ENCODE measurements around the gene DCTN4.
"Not testable (repeated sequence)": the region's sequence is repeated elsewhere in the genome, so short reads cannot be mapped to it uniquely, and the experiment has no call there.

DCTN4 gene

DNA sequence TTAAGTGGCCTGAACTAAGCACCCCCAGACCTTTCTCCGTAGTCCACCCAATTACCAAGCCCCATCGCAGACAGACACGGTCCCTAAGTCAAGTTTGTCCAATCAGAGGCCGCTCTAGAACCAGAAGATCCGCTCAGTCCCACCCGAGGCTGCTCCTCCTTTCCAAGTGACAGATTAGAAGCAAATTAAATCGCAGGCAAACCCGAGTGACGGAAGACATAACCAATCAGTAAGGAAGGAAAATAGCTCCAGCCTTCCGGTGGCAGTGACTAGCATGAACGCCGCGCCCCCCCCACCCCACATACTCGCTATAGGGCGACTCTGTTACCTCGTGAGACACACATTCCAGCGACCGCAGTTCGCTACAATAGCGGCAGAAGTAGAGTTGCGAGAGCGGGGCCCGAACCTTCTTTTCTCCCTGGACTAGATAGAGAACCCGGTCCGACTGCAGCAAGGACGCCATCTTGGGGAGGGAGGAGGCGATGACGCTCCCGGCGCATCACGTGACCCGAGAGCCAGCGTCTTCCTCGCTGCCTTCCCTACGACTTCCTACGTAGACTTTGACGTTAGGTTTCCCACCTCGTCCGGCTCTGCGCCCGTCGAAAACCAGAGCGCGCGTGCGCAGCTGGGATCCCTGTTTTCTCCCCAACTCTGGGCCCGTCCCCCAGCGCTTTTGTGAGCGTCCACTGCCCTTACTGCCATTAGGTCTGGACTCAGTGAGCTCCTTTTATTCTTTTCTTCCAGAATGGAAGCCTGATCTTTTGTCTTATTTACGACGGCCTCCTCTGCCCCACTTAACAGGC lies at the start of gene DCTN4:
Gene DCTN4 (minus strand): TSS at position 487 of the 803 bp plus-strand sequence. CDS start 24 bp downstream, at position 463.
- DNase-seq: peak; percentile 91 to 96

DNA sequence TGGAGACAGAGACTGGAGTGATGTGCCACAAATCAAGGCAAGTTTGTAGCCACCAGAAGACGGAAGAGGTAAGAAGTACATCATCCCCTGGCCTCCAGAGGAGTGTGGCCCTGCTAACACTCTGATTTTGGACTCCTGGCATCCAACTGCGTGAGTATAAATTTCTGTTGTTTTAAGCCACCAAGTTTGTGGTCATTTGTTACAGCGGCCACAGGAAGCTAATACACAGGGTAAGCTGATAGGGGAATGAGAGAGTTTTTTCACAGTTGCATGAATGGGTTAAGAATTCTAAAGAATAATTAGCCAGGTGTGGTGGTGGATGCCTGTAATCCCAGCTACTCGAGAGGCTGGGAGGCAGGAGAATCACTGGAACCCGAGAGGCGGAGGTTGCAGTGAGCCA lies 45.6 kb upstream of the DCTN4 start:
- DNase-seq: no peak

DNA sequence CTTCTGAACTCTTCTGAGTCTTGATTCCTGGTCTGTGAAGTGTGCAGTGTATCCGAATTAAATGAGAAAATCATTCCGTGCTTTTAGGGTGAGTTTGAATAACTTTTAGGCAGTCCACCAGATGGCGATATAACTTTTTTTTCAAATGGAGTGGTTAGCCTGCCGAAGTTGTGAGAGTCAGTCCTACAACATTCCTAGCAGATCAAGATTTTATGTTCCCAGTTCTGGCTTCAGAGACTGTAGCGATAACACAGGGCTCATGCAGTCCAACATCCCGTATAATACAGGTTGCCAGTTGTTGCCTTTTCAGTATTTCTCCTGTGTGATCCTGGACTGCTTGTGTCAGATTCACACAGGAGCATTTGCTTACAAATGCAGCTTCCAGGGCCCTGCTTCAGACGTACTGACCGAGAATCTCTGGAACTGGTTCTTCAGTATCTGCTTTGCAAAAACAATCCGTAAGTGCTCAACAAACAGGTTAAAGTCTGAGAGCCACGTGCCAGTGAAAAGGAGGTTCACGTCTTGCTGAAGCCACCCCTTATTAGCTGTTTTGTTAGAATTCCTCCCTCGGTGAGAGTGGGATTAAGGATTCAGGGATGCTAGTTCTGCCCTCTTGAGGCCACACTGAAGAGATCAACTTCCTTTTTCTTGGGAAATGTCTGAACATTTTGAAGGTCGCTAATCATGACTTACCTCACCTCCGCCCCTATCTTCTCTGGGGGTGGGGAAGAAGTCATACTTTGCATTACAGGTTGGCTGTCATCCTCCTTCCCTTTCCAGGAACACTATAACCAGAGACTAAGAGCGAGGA lies 42.5 kb upstream of the DCTN4 start:
- peak; percentile 41 to 71 for DNase-seq

DNA sequence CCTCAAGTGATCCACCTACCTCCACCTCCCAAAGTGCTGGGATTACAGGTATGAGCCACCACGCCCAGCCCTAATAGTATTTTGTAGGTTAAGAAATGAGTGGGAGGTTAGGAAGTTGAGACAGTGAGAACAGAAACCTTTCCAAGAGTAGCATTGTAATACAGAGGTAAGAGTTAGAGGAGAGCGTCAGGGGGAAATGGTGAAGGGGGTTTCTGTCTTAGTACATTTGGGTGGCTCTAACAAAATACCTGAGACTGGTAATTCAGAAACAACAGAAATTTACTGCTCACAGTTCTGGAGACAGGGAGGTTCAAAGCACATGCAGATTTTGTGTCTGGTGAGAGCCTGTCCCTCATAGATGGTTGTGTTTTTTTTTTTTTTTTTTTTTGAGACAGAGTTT lies 38.6 kb upstream of the DCTN4 start:
- no peak for DNase-seq

DNA sequence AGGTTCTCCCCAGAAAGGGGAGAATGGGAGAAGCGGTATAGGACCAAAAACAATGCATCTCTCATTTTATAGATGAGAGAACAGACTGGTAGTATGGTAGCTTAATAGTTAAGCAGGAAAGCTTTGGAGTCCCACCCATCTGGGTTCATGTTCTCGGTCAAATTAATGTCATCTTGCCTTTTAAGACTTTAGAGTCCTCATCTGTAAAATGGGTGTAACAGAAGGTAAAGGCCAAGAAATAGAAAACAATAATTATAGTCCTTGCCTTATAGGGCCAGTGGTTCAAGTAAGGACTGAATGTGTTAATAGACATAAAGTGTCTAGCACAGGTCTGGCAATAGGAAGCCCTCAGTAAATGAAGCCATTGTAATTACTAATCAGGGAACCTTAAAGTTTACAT lies 36.1 kb upstream of the DCTN4 start:
- DNase-seq: no peak

DNA sequence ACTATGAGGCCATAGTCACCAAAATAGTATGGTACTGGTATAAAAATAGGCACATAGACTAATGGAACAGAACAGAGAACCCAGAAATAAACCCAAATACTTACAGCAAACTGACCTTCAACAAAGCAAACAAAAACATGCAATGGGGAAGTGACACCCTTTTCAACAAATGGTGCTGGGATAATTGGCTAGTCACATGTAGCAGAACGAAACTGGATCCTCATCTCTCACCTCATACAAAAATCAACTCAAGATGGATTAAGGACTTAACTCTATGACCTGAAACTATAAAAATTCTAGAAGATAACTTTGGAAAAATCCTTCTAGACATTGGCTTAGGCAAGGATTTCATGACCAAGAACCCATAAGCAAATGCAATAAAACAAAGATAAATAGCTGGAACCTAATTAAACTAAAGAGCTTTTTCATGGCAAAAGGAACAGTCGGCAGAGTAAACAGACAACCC lies 34.6 kb upstream of the DCTN4 start:
- not testable (repeated sequence) for DNase-seq

DNA sequence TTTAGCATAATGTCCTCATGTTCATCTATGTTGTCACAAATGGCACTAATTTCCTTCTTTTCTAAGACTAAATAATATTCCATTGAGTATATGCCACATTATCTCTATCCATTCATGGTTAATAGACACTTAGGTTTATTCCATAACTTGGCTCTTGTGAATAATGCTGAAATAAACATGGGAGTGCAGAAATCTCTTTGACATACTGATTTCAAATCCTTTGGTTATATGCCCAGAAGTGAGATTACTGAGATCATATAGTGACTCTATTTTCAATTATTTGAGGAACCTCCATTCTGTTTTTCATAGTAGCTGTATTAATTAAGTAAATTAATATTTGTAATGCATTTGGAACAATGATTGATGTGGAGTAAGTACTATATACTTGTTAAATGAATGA lies 32.7 kb upstream of the DCTN4 start:
- no peak for DNase-seq

DNA sequence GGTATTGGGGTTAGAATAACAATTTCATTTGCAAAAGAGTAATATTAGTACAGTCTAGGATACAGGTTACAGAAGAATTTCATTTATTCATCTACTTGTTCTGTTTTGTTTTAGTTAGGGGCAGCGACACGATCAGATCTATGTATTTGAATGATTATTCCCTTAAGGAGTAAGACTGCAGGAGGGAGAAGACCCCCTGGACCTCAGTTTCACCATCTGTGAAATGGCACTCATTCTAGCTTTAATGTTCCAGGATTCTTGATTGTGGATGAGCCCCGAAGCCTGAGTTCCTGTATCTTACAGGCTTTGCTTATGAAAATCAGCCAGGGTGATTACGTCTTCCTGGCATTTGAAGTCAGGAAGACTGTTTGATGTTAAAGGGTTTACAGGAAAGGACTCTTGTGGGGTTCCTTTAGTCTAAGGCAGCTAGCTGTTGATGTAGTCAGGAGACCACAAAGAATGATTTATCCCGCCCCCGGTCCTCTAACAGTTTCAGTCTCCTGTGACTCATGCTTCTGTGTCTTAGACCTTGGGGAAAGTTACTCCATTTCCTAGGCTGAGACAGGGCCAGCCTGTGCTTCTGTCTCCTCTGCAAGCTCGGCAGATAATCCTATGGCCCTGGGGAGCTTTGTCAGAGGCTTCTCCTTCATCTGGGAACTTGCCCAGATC lies 31.3 kb upstream of the DCTN4 start:
- no peak for DNase-seq

DNA sequence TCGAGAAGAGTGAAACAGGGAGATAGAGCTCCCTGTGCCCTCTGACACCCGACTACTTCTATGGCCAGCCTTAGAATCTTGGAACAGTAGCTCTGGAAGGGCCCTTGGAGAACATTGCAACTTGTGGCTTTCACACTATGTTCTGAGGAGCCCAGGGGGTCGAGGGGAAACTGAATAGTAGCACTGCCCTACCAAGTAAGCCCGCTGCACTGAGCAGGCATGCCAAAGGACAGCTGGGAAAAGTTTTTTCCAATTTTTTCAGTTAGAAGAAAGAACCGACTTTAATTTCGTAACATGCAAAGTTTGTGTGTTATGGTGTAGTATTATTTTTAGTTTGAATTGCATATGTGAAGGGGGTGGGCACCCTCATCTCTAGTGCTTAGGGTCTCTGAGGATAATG lies 30.6 kb upstream of the DCTN4 start:
- no peak for DNase-seq

DNA sequence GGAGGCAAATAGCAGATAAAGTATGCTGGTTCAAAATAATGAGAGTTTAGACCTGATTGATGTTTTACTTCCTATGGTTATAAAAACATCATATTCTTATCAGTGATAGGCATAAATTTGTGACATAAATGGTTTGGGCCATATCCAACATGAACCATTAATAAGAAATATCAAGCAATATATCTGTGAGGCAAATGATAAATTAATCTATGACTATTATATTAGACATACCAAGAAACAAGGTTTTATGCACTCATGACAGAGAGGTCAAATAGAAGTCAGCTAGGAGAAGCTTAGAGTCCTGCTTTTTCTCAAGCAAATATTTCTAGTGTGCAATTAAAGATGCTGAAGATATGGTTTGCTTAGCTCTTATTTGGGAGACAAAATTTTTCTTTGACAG lies 30.2 kb upstream of the DCTN4 start:
- DNase-seq: no peak

DNA sequence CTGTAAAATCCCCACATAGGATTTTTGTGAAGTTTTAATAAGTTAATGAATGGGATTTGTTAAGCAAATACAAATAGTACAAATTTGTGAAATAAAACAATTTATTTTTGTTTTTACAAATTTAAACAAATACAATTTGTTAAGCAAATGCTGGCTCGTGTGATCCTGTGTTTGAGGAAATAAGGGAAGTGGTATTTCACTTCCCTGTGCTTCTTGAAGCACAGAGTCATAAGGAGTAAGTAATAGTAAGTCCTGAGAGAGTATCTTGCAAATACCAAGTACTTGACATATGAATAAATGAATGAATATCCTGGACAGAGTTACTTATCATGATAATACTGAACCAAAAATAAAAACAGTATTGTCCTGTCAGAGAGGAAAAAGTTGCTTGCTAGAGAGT lies 28.8 kb upstream of the DCTN4 start:
- DNase-seq: no peak

DNA sequence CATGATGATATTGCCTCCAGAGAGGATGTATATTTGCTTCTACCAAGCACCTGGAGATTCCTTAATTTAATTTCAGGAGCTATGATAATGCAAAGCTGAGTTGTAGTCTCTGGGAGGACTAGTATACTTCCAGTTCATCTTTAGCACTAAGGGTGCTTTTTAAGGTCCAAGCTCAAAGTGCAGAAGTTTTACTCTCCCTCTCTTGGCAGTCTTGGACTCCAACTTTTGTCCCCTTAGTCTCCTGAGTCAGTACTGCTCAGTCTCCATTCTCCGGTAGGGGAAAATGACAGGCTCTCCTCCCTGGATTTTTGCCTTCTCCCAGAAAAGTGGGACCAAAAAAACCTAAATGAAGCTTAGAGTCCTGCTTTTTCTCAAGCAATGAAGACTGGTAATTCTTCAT lies 28.1 kb upstream of the DCTN4 start:
- no peak for DNase-seq

DNA sequence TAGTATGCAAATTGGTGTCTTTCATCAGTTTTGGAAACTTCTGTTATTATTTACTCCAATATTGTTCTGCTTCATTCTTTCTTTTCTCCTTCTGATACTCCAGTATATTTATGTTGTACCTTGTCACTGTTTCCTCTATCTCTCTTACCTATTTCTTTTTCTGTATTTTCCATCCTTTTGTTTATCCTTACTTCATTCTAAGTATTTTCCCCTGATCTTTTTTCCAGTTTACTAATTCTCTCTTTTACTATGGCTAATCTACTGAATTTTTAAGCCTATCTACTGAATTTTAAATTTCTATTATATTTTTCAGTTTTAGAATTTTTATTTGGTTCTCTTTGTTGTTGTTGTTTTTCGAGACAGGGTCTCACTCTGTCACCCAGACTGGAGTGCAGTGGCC lies 27.1 kb upstream of the DCTN4 start:
- no peak for DNase-seq

DNA sequence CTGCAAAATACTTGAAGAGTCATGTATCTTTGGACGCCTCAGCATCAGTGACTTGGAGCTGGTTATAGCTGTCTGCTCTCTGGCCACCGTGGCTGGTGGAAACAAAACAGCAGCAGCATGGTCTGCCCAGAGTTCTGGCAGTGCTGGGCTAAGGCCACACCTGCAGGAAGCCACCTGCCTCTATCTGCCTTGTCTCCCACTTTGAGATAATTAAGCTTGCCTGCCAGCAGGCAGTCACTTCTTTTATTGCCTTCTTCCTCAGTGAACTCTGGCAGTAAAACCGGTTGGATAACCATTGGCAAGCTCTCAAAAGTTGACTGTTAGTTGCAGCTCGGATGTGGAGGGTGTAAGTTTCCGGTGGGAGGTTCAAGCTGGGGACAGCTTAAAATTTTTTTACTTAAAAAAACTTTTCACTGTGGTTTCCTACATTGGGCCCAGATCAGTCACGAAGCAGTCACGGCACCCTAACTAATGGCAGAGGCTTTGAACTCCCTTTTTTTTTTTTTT lies 24.7 kb upstream of the DCTN4 start:
- DNase-seq: no peak

DNA sequence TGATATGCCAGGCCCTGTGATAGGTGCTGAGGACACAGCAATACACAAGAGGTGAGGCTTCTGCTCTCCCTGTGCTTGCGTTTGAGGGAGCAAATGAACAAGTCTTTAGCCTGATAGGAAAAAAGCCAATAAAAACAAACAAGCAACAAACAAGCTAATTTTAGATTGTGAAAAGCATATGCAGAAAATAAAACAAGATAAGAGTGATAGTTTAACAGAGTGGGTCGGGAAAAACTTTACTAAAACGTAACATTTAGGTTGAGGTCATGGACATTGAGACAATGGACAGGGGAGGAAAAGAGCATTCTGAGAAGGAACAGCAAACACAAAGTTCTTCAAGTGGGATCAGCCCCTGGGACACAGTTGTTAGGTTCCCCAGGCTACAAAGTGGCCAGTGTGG lies 24.0 kb upstream of the DCTN4 start:
- no peak for DNase-seq

DNA sequence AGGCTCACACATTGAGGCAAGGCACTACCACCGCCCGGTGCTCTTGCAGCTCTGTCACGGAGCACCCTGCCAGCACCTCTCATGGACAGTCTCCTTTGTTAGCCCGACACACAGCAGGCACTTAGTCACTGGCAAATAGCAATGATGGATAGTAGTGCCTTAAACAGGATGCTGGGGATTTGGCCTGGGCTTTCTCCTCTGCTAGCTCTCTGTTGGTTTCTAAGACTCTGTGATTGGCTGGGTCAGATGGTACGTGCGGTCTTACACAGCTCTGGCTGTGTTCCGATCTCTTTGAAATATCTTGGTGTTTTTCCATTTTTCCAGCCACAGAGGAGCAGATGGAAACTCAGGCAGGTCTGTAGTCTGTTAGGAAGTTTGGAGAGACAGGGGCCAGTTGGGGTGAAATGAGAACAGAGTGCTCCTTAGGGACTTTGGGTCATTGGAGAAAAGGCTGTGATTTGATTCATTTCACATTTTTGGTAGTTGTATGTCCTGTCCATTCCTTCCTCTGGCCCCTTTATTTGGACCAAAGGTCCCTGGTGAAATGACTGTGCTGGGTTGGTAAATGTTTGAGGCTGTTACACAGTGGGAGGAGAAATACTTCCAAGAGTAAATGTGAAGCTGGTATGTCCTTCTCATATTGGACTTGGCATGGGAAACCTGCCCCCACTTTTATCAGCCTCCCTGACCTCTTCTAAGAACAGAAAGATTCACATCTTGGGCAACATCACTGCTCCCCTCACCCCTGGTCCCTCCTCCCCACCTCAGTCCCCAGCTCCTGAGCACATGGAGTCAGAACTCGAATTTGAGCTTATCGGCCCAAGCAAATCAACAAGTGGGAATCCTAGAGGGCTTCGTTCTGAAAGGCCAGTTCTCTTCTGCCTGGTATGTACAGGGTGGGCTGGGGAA lies 23.1 kb upstream of the DCTN4 start:
- DNase-seq: no peak

DNA sequence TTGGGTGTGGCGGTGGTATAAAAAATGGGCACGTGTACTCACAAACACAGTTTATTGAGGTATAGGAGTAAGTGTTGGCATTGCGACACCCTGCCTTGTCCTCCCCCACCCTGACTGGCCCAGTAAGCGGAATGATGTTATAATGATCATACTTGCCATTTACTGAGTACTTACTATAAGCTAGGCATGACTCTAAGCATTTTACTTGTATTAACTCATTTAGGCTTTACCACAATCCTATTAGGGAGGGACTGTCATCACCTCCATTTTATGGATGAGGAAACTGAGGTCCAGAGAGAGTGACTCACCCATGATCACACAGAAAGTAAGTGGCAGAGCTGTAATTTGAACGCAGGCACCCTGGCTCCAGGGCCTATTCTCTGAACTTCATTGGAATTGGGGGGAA lies 22.0 kb upstream of the DCTN4 start:
- no peak for DNase-seq

DNA sequence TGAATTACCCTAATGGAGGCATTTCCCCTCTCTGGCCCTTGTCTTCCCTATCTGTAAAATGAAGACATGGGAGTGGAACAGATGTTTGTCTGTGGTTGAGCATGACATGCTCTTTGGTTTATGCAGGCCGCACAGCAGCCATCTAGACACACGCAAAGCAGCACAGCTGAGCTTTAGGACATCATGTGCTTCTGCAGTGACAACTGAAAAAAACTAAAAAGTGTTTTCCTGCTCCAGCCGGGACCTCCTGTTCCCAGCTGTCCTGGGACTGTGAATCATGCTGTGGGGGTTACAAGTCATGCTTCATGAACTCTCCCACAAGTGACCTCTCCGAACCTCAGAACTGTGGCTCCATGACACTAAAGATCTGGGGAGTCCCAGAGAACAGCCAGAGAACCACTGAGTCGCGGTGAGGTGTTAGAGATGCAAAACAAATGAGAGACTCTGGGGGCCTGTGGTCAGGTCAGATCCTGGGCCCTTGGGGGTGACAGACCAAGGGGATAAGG lies 21.4 kb upstream of the DCTN4 start:
- DNase-seq: no peak

DNA sequence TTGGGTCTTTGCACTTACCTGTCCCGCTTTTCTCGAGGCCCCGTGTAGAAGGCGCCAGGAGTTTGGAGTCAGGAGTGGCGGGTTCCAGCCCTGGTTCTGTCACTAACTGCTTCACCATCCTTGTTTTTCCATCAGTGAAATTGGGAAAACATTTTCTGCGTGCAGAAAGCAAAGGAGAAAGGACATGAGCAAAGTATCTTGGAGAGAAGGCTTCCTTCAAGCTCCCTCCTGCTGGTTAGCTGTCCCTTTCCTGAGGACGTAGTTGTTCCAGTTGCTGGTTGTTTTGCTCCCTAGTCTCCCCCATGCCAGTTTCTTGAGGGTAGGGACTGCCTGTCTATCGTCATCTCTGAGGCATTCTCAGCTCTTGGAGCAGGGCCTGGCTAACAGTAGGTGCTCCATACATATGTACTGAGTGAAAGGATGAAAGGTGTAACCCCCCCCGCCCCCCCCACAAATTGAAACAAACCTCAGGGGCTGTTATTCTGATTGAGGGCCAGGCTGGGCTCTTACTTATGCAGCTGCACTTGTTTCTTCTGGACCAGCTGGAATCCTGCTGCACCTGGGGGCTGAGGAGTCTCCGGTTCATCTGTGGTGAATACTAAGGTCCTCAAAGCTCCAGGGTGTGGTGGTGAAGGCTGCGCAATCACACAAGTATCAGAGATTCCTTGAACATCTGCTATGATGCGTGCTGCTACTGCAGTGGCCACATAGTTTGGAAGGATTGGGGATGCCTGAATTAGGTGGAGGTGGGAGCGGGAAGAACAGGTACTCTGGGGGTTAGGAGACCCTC lies 20.8 kb upstream of the DCTN4 start:
- DNase-seq: no peak

DNA sequence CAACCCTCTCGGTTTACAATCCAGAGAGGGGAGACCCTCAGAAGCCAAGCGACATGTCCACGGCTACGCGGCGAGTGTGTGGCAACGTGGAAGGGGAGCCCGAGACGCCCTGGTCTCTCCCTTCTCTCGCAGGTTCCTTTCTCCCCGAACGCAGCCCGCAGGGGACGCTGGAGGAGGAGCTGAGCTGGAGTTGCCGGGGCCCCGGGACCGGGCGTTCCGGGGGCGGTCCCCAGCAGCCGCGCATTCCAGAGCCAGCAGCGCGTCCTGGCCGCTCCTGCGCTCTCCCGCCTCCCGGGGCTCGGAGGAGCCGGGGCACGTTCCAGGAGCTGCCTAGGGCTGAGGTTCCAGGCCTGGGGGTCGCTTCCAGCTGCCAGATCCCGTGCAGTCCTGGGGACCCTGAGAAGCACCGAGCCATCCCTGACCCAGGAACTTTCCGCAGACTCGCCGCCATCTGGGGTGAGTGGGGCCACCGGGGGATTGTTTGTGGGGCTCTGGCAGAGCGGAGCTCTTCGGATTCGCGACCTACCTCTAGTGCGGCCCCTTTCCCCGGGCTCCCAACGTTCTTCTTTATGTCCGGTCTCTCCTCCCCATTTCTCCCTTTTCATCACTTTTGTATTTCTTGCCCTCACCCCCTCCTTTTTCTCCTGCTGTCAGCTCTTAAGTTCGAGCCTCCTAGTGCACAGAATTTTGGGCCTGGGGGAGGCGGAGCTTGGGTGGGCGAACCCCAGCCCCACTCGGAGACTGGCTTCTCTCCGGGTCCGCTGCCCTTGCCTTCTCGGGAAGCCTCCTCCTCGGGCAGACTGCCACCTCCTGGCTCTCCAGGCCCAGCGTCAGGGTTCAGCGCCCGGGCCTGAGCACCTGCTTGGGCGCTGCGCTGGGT lies 19.9 kb upstream of the DCTN4 start, which contains the start of gene SMIM3:
Gene SMIM3 (plus strand): TSS at position 241 of the 880 bp plus-strand sequence. CDS start 16,684 bp downstream, outside the sequence.
- peak in 1 of 2 experiments; percentile 39 for DNase-seq

Measured in NCI-H446 (cell line).